HepG2 (cell line): ENCODE data around the gene MAPK1. TPM values are rescaled to one million over a fixed set of nuclear protein-coding genes. Genes with fewer than 3 reads are reported as not detected.

Experiments
- ADNP ChIP-seq: sonication (generic); formaldehyde crosslinking; IDR thresholded peaks from 2 replicates; pipeline ENCODE4 v1.4.0; 2020; ENCODE audit warnings: missing genetic modification reagents
- CCDC6 ChIP-seq: sonication (generic); formaldehyde crosslinking; IDR thresholded peaks from 2 replicates; pipeline ENCODE4 v1.8.1; 2022; ENCODE audit warnings: mild to moderate bottlenecking, missing genetic modification reagents, moderate library complexity
- KDM4B ChIP-seq: sonication (generic); formaldehyde crosslinking; IDR thresholded peaks from 2 replicates; pipeline ENCODE4 v1.4.0; 2020; ENCODE audit warnings: missing genetic modification reagents
- NAIF1 ChIP-seq: sonication (generic); formaldehyde crosslinking; IDR thresholded peaks from 2 replicates; pipeline ENCODE4 v1.5.0; 2020; ENCODE audit warnings: mild to moderate bottlenecking, missing genetic modification reagents, borderline replicate concordance
- RNF2 ChIP-seq: fragments of 450-650 bp; conservative IDR thresholded peaks from 2 replicates; pipeline ENCODE4 v1.6.1; 2016; ENCODE audit warnings: low read depth
- SOX5 ChIP-seq: IDR thresholded peaks from 2 replicates; pipeline ENCODE4 v1.6.1; 2016; ENCODE audit warnings: borderline replicate concordance
- XBP1 ChIP-seq: sonication (generic); formaldehyde crosslinking; IDR thresholded peaks from 2 replicates; pipeline ENCODE4 v1.5.0; 2020; ENCODE audit warnings: missing genetic modification reagents
- YEATS4 ChIP-seq: sonication (generic); formaldehyde crosslinking; IDR thresholded peaks from 2 replicates; pipeline ENCODE4 v1.4.0; 2020; ENCODE audit warnings: missing genetic modification reagents, borderline replicate concordance
- ZFP41 ChIP-seq: sonication (generic); formaldehyde crosslinking; IDR thresholded peaks from 2 replicates; pipeline ENCODE4 v1.4.0; 2020; ENCODE audit warnings: mild to moderate bottlenecking, missing genetic modification reagents, borderline replicate concordance
- ZKSCAN8 ChIP-seq: IDR thresholded peaks from 2 replicates; pipeline ENCODE4 v1.6.1; 2016; ENCODE audit warnings: borderline replicate concordance, missing genetic modification reagents, missing compliant biosample characterization
- ZNF230 ChIP-seq: sonication (generic); formaldehyde crosslinking; IDR thresholded peaks from 2 replicates; pipeline ENCODE4 v1.4.0; 2020; ENCODE audit warnings: mild to moderate bottlenecking, missing genetic modification reagents
- ZNF614 ChIP-seq: IDR thresholded peaks from 2 replicates; pipeline ENCODE4 v1.6.1; 2018; ENCODE audit warnings: missing biosample characterization, missing genetic modification reagents, inconsistent platforms, borderline replicate concordance
- ZNF75D ChIP-seq: sonication (generic); formaldehyde crosslinking; IDR thresholded peaks from 2 replicates; pipeline ENCODE4 v1.8.1; 2023; ENCODE audit warnings: missing genetic modification reagents, mild to moderate bottlenecking, borderline replicate concordance
- ZNF773 ChIP-seq: sonication (generic); formaldehyde crosslinking; IDR thresholded peaks from 2 replicates; pipeline ENCODE4 v1.4.0; 2020; ENCODE audit warnings: missing genetic modification reagents, borderline replicate concordance
- polyA plus RNA-seq, 8 experiments: library from polyadenylated mRNA; depleted of rRNA in 3 of 8; stranded (reverse) in 7 of 8; unstranded in 1 of 8; fragments of >200 nt; fragmentation: Illumina TruSeq in 4 of 8; extraction: Trizol in 4 of 8; gene quantifications; 2 replicates each; pipeline versions ENCODE4 v1.2.1 to v1.2.3, GENCODE V29; 2011 to 2016; ENCODE audit warnings: low read depth in 4 of 8, missing spikeins in 1 of 8, mixed read lengths in 1 of 8; ENCODE audit not compliant: insufficient read depth in 1 of 8
- total RNA-seq, 5 experiments: library from RNA; depleted of rRNA; stranded (reverse); fragments of >200 nt; fragmentation: Illumina TruSeq; extraction: Trizol; gene quantifications; 2 replicates each; pipeline ENCODE4 v1.2.3, GENCODE V29; 2016; ENCODE audit warnings: low read depth in 1 of 5
- TF ChIP-seq, protein P1 (sequence below): sonication (generic); formaldehyde crosslinking; conservative IDR thresholded peaks from 2 replicates; pipeline ENCODE4 v1.8.0; 2022; ENCODE audit warnings: missing genetic modification reagents
- TF ChIP-seq, protein P2 (sequence below): sonication (generic); formaldehyde crosslinking; IDR thresholded peaks from 2 replicates; pipeline ENCODE4 v1.8.0; 2022; ENCODE audit warnings: missing genetic modification reagents, mild to moderate bottlenecking, inconsistent platforms, borderline replicate concordance
- TF ChIP-seq, protein P3 (sequence below), 2 experiments: sonication (generic) in 1 of 2; formaldehyde crosslinking in 1 of 2; IDR thresholded peaks; 2 replicates each; pipeline versions ENCODE4 v1.6.1 to v1.9.0; 2014 to 2022; ENCODE audit warnings: antibody characterized with exemption in 1 of 2, borderline replicate concordance in 1 of 2, inconsistent platforms in 1 of 2, low read depth in 1 of 2, missing genetic modification reagents in 1 of 2
- TF ChIP-seq, protein P4 (sequence below): sonication (generic); formaldehyde crosslinking; conservative IDR thresholded peaks from 2 replicates; pipeline ENCODE4 v1.5.0; 2020; ENCODE audit warnings: missing genetic modification reagents

Gene MAPK1
- total and polyA plus RNA-seq, 2 of the 13 experiments (the other 11 are each of a cell fraction or from before 2014, with no cell fraction given) = 107 to 114 TPM

DNA sequence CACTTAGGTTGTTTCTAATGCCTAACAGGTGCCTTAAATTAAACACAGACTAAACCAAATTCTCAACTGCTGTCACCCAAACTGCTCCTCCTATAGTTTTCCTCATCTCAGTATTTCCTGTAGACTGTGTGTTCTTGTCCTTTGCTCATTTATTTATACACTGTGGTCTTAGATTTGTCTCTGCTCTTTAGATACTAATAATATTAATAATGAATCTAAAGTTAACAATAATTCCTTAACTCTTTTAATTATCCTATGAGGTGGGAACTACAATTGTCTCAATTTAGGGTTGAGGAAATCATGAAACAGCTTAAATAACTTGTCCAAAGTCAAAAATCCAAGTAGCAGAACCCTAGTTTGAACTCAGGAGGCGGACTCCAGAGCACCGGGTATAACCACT lies 88.0 kb downstream of the MAPK1 start (continued):
- TF ChIP-seq, protein P1, sequence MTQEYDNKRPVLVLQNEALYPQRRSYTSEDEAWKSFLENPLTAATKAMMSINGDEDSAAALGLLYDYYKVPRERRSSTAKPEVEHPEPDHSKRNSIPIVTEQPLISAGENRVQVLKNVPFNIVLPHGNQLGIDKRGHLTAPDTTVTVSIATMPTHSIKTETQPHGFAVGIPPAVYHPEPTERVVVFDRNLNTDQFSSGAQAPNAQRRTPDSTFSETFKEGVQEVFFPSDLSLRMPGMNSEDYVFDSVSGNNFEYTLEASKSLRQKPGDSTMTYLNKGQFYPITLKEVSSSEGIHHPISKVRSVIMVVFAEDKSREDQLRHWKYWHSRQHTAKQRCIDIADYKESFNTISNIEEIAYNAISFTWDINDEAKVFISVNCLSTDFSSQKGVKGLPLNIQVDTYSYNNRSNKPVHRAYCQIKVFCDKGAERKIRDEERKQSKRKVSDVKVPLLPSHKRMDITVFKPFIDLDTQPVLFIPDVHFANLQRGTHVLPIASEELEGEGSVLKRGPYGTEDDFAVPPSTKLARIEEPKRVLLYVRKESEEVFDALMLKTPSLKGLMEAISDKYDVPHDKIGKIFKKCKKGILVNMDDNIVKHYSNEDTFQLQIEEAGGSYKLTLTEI = no peak
- TF ChIP-seq SOX5 (no peak), ADNP (no peak), ZNF75D (CRISPR knock-in tag) (no peak), CCDC6 (CRISPR knock-in tag) (no peak), ZFP41 (CRISPR knock-in tag) (no peak), YEATS4 (CRISPR knock-in tag) (no peak), ZNF230 (CRISPR knock-in tag) (no peak), ZNF773 (CRISPR knock-in tag) (no peak), ZKSCAN8 (CRISPR knock-in tag) (no peak), NAIF1 (CRISPR knock-in tag) (no peak), XBP1 (CRISPR knock-in tag) (no peak), RNF2 (no peak), ZNF614 (CRISPR knock-in tag) (no peak), KDM4B (CRISPR knock-in tag) (no peak)
- TF ChIP-seq, protein P2, sequence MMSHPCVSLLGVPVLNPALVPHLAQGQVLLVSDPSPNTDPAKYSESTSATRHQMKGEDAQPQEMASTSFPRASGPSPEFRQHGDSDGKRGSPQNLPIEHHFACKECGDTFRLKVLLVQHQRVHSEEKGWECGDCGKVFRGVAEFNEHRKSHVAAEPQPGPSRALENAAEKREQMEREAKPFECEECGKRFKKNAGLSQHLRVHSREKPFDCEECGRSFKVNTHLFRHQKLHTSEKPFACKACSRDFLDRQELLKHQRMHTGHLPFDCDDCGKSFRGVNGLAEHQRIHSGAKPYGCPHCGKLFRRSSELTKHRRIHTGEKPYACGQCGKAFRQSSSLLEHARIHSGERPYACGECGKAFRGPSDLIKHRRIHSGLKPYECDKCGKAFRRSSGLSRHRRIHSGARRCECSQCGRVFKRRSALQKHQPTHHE = no peak
- TF ChIP-seq, protein P3, sequence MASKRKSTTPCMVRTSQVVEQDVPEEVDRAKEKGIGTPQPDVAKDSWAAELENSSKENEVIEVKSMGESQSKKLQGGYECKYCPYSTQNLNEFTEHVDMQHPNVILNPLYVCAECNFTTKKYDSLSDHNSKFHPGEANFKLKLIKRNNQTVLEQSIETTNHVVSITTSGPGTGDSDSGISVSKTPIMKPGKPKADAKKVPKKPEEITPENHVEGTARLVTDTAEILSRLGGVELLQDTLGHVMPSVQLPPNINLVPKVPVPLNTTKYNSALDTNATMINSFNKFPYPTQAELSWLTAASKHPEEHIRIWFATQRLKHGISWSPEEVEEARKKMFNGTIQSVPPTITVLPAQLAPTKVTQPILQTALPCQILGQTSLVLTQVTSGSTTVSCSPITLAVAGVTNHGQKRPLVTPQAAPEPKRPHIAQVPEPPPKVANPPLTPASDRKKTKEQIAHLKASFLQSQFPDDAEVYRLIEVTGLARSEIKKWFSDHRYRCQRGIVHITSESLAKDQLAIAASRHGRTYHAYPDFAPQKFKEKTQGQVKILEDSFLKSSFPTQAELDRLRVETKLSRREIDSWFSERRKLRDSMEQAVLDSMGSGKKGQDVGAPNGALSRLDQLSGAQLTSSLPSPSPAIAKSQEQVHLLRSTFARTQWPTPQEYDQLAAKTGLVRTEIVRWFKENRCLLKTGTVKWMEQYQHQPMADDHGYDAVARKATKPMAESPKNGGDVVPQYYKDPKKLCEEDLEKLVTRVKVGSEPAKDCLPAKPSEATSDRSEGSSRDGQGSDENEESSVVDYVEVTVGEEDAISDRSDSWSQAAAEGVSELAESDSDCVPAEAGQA (IDR thresholded peaks at IDR 0.05; ENCODE audit: low read depth) = no peak
- TF ChIP-seq, protein P3 (CRISPR knock-in tag; IDR thresholded peaks at IDR 0.05; ENCODE audit: borderline replicate concordance) = no peak
- TF ChIP-seq, protein P4, sequence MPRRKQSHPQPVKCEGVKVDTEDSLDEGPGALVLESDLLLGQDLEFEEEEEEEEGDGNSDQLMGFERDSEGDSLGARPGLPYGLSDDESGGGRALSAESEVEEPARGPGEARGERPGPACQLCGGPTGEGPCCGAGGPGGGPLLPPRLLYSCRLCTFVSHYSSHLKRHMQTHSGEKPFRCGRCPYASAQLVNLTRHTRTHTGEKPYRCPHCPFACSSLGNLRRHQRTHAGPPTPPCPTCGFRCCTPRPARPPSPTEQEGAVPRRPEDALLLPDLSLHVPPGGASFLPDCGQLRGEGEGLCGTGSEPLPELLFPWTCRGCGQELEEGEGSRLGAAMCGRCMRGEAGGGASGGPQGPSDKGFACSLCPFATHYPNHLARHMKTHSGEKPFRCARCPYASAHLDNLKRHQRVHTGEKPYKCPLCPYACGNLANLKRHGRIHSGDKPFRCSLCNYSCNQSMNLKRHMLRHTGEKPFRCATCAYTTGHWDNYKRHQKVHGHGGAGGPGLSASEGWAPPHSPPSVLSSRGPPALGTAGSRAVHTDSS (CRISPR knock-in tag) = no peak
